Measurements from ENCODE around the gene EQTN. TPM values are rescaled to one million over a fixed set of nuclear protein-coding genes. Genes with fewer than 3 reads are reported as not detected.

The EQTN gene
- total RNA-seq, 1 donor from 2014 or later: not detected

Other genes starting within 250 kb of the EQTN start
- 22.2 TPM for gene TEK, start 187.9 kb downstream of the EQTN start, total RNA-seq
- not detected for gene IFNK, start 227.1 kb upstream of the EQTN start, total RNA-seq
- gene MOB3B, start 232.7 kb upstream of the EQTN start, total RNA-seq: 1.7 TPM